HFFc6 (cell line): ENCODE results near the gene COL8A1. TPM values are rescaled to one million over a fixed set of nuclear protein-coding genes. Genes with fewer than 3 reads are reported as not detected.

Experiments
- DNase-seq: peaks from one replicate; pipeline ENCODE4 v3.0.0-alpha.2; 2018
- H3K27ac Mint-ChIP-seq: 2 replicates; pipeline ENCODE4 v1.8.0; 2020; ENCODE audit warnings: mild to moderate bottlenecking, mixed read lengths
- H3K27me3 Mint-ChIP-seq: 2 replicates; pipeline ENCODE4 v1.8.0; 2021; ENCODE audit warnings: mild to moderate bottlenecking, moderate library complexity, mixed read lengths; ENCODE audit not compliant: insufficient read depth
- H3K36me3 Mint-ChIP-seq: 2 replicates; pipeline ENCODE4 v1.8.0; 2021; ENCODE audit warnings: low read depth, mixed read lengths
- H3K4me1 Mint-ChIP-seq: 2 replicates; pipeline ENCODE4 v1.8.0; 2020; ENCODE audit warnings: low read depth, mixed read lengths
- H3K4me3 Mint-ChIP-seq: 2 replicates; pipeline ENCODE4 v1.8.0; 2020; ENCODE audit warnings: mild to moderate bottlenecking, moderate library complexity, mixed read lengths
- H3K9me3 Mint-ChIP-seq: 2 replicates; pipeline ENCODE4 v1.8.0; 2020; ENCODE audit warnings: mild to moderate bottlenecking, mixed read lengths
- total RNA-seq, 6 experiments: library from RNA; stranded (reverse); fragmentation: NEBNext Ultra II Directional; extraction: Animal tissue kit (Norgen Biotek cat#: 25700); gene quantifications; 2 replicates in 1 of 6; 3 replicates in 5 of 6; pipeline ENCODE4 v1.2.3, GENCODE V29; 2021
- TF ChIP-seq, protein P1 (sequence below): fragments of 200-600 bp; sonication (generic); IDR thresholded peaks from 2 replicates; pipeline ENCODE4 v1.5.0; 2021; ENCODE audit warnings: antibody characterized with exemption, mild to moderate bottlenecking

The COL8A1 gene
- total RNA-seq, 6 experiments from 2014 or later = 27.3 to 88.7 (median 30.1) TPM

- no peak for DNase-seq
- H3K4me3 Mint-ChIP-seq = no peak overlapping the region
- peaks cover 61% of the 10 kb centered on the region for H3K4me1 Mint-ChIP-seq
- H3K36me3 Mint-ChIP-seq = no peaks in the 10 kb centered on the region
- no peaks in the 10 kb centered on the region for H3K27me3 Mint-ChIP-seq
- no peak overlapping the region for H3K27ac Mint-ChIP-seq
- no peaks in the 10 kb centered on the region for H3K9me3 Mint-ChIP-seq
- TF ChIP-seq, protein P1, sequence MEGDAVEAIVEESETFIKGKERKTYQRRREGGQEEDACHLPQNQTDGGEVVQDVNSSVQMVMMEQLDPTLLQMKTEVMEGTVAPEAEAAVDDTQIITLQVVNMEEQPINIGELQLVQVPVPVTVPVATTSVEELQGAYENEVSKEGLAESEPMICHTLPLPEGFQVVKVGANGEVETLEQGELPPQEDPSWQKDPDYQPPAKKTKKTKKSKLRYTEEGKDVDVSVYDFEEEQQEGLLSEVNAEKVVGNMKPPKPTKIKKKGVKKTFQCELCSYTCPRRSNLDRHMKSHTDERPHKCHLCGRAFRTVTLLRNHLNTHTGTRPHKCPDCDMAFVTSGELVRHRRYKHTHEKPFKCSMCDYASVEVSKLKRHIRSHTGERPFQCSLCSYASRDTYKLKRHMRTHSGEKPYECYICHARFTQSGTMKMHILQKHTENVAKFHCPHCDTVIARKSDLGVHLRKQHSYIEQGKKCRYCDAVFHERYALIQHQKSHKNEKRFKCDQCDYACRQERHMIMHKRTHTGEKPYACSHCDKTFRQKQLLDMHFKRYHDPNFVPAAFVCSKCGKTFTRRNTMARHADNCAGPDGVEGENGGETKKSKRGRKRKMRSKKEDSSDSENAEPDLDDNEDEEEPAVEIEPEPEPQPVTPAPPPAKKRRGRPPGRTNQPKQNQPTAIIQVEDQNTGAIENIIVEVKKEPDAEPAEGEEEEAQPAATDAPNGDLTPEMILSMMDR = no peak
These were observed 124.5 kb downstream of the COL8A1 start for GRCh38 chr3:99762901-99763300.

DNA sequence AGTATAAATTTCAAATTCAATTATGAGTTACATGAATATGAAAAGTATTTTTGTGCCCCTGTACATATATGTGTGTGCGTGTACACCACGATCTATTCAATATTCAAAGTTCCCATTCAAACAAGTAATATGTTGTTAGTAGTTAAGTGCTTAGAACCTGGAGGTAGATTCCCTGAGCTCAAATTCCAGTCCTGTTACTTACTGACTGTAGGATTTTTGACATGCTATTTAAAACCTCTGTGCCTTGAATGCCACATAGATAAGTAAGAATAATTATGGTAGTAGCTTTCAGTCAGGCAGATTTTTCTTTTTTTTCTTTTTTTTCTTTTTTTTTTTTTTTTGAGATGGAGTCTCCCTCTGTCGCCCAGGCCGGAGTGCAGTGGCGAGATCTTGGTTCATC is 126.0 kb downstream of the COL8A1 start:
- no peaks in the 10 kb centered on the region for H3K27me3 Mint-ChIP-seq
- H3K4me3 Mint-ChIP-seq = no peak overlapping the region
- no peaks in the 10 kb centered on the region for H3K36me3 Mint-ChIP-seq
- no peak overlapping the region for H3K27ac Mint-ChIP-seq
- no peak for DNase-seq
- no peaks in the 10 kb centered on the region for H3K9me3 Mint-ChIP-seq
- TF ChIP-seq, protein P1 = no peak
- peaks cover 68% of the 10 kb centered on the region for H3K4me1 Mint-ChIP-seq

DNA sequence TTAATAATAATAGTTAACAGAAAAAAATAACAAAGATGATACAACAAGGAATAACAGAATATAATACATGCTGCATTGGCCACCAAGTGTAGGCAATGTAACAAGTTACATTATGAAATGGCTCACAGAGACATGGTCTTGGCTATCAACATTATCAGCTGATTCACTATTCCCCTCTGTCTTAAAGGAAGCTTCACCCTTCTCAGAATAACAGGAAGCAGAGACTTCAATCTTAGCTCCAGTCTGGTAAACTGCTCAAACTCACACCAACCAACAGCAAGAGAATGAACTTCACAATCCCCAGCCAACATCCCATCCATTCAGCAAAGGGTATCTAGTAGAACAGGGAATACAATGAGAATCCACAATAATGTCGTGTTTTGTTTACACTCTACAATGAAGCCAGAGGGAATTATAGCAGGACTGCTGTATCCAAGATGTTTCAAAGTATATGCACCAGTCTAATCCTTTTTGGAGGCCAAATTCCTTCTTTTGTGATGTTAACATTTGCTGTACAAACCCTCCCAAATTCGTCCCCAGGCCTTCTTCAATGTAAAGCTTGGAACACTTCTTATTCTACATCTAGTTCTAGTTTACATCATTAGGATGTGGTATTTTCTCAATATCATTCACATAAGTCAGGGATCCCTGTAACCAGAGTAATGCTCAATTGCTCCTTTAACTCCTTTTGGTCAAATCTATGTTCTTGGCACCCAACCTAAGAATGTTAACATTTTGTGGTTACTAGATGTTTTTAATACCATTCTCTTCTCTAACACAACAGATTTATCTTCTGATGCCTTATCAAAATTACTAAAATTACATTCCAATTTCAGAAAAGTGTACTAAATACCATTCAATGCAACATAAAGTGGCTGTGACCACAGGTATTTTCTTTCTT is 126.9 kb downstream of the COL8A1 start:
- peak; percentile 33 for DNase-seq

DNA sequence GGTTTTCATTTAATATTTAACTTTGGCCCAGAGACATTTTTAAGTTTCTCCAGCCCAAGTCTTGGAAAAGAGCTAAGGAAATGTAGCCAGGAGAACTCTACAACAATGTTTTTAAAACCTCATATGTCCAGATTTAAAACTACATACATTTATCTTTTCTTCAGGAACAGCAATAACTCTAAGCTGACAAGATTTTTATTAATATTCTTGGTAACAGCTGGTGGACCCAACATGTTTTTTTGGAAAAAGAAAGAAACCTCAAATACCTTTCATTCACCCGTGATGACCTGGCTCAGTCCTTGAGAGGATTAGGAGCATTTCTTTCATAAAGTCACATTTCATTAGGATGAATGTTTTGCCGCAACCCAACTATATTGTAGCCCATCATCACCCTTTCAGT is 128.9 kb downstream of the COL8A1 start:
- Mint-ChIP-seq H3K36me3 (no peaks in the 10 kb centered on the region), H3K27ac (no peak overlapping the region), H3K4me3 (no peak overlapping the region), H3K9me3 (no peaks in the 10 kb centered on the region), H3K27me3 (peaks cover 3% of the 10 kb centered on the region; the same call in 1 of the 2 replicates), H3K4me1 (peaks cover 49% of the 10 kb centered on the region)
- DNase-seq = no peak
- TF ChIP-seq, protein P1 = no peak

More for the DNA sequence above, 126.9 kb downstream of the COL8A1 start:
- peaks cover 2% of the 10 kb centered on the region; the same call in 1 of the 2 replicates for H3K27me3 Mint-ChIP-seq
- peaks cover 67% of the 10 kb centered on the region for H3K4me1 Mint-ChIP-seq
- H3K36me3 Mint-ChIP-seq = no peaks in the 10 kb centered on the region
- TF ChIP-seq, protein P1 = no peak
- no peak overlapping the region for H3K4me3 Mint-ChIP-seq
- H3K27ac Mint-ChIP-seq = peak overlapping the region; percentile 63
- H3K9me3 Mint-ChIP-seq = no peaks in the 10 kb centered on the region

GRCh38 chr3:99768126-99768525 is 129.7 kb downstream of the COL8A1 start:
- Mint-ChIP-seq H3K27me3 (peaks cover 3% of the 10 kb centered on the region; the same call in 1 of the 2 replicates), H3K4me3 (no peak overlapping the region), H3K9me3 (no peaks in the 10 kb centered on the region), H3K27ac (no peak overlapping the region), H3K36me3 (no peaks in the 10 kb centered on the region), H3K4me1 (peaks cover 46% of the 10 kb centered on the region)
- DNase-seq = no peak
- TF ChIP-seq, protein P1 = no peak
